Heart left ventricle (tissue), 13 donors: Measurements from ENCODE around the gene PSMB2.

Experiments used
- CTCF ChIP-seq, 12 donors: fragments of 200-600 bp; sonication (generic) in 4 of 12; IDR thresholded peaks; one replicate each; pipeline versions ENCODE4 v1.5.0 to v1.8.0; 2018 to 2022; ENCODE audit warnings: antibody characterized with exemption in 12 of 12, mild to moderate bottlenecking in 5 of 12
- POLR2A ChIP-seq, 2 donors: fragments of 450-650 bp; IDR thresholded peaks; one replicate each; pipeline ENCODE4 v1.6.1; 2017; ENCODE audit warnings: antibody characterized with exemption in 2 of 2, mild to moderate bottlenecking in 2 of 2, moderate library complexity in 2 of 2
- donor health status: ischemic (EF 13 %, LVEDD 7.1; RV severe dilation, severe dysfunction).
- donor health status: DM: no; HTN: yes; CAD: no.
- donor health status: DM: no; HTN: no; CAD: no.
- donor health status: ischemic (EF 25% LVEDD 6.9; RV normal size, moderate dysfunction).
- donor health status: ischemic (EF 25% LVEDD 5.7; RV mildly dilated, moderate dysfunction).
- donor health status: ischemic (EF 35%, LVEDD 5.7; RV mildly dilated, moderate dysfunction).
- donor health status: nonischemic (EF 11% LVEDD 7.7; RV severe dilation, severe dysfunction).
- donor health status: DM: yes; HTN: yes; CAD: no.
- donor health status: PGD.
- donor health status: ischemic (EF 29% LVEDD 5.4; RV normal size, mild dysfunction).
- donor health status: nonischemic (EF 23%, LVEDD 6.1; RV moderate dilation, normal function).

GRCh38 chr1:35674111-35674510 is 32.8 kb upstream of the PSMB2 start:
- TF ChIP-seq CTCF (IDR thresholded peaks at IDR 0.05) (no peak), POLR2A (IDR thresholded peaks at IDR 0.05) (no peak)
